HG03469 (cell line): ENCODE data around the gene STT3B.

ENCODE experiments used
- ATAC-seq: cut with Tn5 transposase; IDR thresholded peaks from one replicate; pipeline ENCODE4 v1.9.1; 2021; ENCODE audit warnings: mild to moderate bottlenecking, moderate library complexity, moderate number of reproducible peaks; ENCODE audit not compliant: unreplicated experiment

Gene STT3B

DNA sequence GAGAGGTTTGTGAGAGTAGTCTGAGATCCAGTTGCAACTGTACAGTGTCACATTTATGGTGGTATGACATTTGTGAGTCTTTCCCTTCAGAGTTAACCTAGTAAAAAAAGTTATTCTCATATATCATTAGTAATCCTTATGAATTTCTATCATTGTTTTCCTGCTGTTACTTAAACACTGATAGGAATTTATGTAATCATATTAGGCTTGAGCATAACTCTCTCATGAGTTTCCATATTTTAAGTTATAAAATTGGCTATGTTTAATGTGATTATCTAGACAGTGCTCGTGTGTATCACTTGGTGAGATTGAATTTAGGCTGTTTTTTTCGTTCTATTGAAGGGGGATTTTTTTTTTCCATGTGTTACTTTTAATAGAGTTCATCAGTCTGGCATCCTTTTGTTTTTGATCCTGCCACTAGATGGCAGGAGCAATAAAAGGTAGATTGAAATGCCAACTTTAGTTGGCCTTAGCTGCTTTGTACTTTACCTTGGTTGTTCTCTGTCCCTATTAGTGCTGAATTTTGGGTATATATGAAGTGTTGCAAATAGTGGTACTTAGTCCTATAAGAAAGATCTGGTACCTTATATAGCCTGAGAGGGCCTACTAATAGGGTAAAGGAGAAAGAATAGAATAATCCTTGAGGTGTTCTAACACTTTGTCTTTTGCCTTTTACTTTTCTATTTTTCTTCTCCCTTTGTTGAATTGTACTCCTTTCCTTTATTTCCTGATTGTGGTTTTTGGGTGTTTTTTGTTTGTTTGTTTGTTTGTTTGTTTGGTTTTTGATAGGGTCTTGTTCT is 17.9 kb downstream of the STT3B start:
- no peak for ATAC-seq

DNA sequence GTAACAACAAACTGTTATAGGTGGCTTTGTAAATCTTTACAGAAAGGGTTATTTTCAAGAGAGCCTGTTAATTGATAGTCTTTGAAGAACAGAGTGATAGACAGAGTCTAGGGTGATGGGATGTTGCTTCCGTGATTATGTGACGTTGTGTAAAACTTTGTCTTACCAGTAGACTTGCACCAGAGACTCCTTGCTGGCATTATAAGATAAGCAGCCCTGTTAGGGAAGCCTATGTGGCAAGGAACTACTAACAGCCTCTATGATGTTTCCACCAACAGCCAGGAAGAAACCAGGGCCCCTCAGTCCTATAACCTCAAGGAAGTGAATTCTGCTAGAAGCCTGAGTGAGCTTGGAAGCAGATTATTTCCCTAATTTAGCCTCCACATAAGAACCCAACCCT is 18.9 kb downstream of the STT3B start:
- ATAC-seq: no peak

DNA sequence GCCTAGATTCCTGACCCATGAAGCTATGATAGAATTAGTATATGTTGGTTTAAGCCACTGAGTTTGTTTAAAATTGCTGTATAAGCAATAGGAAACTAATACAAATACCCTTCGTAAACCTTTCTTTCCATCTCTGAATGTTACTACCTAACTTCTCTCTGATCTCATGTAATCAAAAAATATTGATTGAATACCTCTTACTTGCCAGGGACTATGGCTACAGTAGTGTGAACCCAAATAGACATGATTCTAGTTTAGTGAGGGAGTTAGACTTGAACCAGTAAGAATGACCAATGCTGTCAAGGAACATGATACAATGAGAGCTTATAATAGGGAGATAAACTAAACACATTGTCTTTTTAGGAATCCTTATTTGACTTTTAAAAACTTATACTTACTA is 19.4 kb downstream of the STT3B start:
- no peak for ATAC-seq

DNA sequence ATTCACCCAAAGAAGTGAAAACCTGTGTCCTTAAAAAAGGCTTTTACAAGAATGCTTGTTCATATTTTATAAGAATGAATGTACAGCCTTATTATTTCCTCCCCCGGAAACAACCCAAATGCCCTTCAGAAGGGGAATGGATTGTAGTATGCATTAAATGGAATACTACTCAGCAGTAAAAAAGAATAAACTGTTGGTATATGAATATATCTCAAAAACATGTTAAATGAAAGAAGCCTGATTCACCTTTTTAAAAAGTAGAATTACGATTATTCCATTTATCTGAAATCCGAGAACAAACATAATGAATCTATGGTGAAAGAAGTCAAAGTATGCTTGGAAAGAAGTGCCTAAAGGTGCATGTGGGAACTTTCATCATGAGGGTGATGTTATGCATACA is 20.5 kb downstream of the STT3B start:
- ATAC-seq: no peak

DNA sequence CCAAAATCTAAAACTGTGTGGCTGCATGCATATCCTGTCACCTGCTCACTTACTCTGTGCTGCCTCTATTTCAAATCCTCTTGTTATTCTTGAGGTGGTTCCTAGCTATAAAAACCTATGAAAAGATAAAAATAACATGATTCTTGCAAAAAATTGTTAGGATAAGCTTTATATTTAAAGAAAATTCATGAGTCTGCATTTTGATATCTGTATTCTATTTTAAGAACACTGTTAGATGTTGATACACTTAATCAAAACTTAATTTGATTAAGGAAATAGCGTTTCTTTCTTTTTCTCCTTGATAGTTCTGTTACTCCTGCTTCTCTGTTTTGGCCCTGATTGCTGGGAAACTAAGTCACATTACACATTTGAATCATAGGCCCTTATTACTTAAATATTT is 22.5 kb downstream of the STT3B start:
- no peak for ATAC-seq

DNA sequence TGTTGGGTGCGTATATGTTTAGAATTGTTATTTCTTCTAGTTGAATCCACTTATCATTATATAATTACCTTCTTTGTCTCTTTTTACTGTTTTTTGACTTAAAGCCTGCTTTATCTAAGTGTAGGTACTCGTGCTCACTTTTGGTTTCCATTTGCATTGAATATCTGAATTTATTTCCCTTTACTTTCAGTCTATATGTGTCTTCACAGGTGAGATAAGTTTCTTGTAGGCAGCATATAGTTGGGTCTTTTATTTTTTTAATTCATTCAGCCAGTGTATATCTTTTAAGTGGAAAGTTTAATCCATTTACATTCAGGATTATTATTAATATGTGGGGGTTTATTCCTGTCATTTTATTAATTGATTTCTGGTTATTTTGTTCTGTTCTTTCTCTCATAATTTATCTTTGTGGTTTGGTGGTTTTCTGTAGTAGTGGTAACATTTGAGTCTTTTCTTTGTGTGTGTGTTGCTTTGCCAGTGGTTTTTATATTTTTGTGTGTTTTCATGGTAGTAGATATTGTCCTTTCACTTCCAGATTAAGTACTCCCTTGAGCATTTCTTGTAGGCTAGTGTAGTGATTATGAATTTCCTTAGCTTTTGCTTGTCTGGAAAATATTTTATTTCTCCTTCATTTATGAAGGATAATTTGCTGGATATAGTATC is 27.3 kb downstream of the STT3B start:
- no peak for ATAC-seq

DNA sequence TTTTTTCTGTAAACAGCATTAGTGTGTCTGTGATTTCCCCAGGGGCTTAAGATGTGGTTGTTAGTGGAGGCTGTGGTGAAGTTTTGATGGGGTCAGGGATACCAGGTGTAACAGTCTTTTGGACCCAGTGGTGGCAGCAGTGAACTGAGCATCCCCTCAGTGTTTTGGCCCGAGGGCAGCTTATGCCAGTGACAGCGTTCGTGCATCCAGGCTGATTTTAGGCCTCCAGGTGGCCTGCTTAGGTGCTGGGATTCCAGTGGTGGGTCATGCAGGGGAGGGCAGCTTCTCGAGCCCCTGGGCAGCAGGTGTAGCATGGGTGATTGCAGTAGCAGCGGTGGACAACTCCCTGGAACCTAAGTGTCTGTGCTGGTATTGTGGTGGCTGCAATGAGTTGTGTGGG is 29.2 kb downstream of the STT3B start:
- ATAC-seq: no peak

DNA sequence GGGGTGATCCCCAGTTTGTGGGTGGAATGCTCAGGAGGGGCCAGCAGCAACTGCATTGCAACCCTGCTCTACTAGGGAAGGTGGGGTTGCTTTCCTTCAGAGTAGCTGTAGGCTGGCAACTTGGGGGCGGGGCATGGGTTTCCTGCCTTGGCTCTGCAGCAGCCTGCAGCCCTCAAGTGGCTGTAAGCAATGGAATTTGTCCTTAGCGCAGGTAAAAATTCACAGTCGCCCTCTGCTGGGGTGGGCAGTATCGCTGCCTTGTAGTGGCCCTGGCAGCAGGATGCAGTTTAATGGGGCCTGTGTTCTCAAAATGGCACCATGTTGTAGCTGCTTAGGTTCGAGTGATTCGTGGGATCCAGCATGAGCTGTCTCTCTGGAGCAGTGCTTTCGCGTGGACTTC is 29.8 kb downstream of the STT3B start:
- ATAC-seq: no peak

DNA sequence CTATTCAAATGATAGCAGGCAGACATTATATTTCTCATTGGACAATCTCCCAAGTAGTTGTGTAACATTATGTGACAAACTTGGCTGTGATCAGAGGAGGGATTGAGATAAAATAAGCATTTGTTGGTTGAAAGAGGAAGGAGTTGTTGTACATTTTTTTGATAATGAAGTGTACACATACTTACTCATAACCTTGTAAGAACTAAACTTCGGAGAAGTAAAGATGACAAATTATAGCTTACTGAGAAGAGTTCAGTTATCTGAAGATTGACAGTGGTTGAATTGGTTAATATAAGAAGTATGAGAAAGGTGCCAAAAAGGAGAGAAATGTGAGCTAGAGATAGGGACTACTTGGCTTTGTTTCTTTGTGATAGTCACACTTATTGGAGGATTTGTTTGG is 32.6 kb downstream of the STT3B start:
- no peak for ATAC-seq

DNA sequence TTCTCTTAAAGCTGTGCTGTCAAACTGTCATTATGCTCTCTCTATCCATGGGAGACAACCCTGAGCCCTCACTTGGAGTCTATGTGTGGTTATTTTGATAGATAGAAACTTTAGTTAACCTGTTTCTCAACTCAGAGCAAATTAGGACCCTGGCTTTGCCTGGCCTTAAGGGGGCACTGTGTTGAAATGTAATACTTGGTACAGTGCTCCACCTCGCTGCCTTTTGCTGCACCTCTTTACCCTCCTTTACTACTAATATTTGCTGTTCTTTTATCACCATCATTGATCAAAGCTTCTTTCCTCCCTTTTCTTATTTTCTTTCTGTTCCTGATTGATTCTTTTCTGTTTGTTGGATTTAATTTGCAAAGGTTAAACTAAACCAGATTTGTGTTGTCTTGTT is 34.3 kb downstream of the STT3B start:
- ATAC-seq: no peak

DNA sequence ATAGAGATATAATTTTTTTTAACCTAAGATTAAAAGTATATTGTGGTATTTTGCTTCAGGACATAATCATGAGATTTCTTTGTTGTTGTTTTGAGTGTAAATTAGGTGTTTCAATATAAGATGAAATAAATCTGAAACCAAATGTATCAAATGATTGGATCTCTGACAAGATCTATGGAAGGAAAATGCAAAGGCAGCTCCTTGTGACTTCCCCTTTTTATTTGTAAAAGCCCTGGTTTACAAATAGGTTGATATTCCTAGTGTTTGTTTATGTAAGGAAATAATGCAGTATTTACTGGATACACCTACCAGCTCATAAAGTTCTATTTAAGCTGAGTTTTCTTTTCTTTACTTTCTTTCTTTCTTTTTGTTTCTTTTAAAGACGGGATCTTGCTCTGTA is 35.9 kb downstream of the STT3B start:
- ATAC-seq: no peak

DNA sequence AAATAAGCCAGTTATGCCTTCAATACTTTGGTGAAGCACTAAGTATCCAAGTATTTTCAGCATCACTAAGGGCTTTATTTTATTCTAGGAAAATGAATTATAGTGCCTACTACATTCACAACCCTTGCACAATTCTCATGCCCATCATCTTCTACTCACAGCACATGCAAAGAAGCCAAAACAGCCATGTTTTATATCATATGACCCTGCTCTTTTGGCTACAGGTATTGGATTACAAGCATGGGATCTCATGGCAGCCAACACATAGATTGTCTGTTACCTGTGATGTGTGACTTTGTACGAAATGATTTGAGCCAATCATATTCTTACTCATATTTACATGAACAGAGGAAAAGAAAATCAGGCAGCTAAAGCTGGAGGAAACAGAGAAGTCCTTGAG is 38.6 kb downstream of the STT3B start:
- no peak for ATAC-seq

DNA sequence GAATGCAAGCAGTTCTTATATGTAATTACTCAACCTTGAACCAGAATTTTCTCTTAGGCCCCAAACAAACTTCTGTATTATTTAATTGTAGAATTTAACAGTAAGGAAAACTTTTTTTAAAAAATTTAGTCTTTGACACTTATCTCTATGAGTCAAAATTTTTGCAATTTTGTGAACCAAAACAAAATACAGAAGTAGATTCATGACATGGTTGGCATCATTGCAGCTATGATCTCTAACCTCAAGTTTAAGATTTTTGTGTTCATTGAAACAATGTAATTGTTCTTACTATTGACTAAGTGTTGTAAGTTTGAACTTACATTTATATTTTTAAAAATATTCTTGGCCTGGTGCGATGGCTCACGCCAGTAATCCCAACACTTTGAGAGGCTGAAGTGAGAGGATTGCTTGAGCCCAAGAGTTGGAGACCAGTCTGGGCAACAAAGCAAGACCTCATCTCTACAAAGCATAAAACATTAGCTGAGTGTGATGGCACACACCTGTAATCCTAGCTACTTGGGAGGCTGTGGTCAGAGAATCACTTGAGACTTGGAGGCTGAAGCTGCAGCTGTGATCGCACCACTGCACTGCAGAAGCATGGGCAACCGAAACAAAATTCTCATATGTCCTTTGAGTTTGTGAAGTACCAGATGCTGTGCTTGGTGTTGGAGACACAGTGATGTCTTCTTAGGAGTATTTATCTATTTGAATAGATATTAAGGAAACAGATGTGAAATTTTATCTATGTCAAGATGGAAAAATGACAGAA is 39.7 kb downstream of the STT3B start:
- no peak for ATAC-seq

DNA sequence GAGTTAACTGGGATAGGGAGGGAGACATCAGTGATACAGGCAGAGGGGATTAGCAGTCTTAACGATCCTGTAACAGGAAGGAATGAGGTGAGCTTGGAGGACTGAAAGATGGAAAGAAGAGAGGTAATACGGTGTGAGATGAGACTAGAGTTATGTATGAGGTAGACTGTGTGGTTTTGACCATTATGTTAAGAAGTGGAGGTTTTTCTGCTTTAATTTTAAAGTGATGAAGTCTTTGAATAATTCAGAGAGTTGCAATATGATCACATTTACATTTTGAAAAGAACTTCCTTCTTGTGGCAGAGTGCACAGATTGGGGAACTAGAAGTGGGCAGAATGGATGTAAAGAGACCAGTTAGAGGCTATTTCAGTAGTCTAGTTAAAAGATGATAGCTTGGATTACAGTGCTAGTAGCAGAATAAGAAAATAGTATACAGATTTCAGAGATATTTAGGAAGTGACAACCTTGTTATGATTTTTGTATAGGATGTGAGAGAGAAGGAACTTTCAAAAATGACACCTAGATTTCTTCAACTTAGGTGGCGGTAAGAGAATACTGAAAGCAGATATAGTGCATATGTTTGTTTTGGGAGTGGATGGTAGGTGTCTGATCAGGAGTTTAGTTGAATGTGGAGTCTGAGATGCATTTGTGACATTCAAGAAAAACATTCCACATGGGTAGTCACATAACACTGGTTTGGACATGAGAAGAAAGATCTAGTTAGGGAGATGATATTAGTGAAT is 40.5 kb downstream of the STT3B start:
- ATAC-seq: no peak

DNA sequence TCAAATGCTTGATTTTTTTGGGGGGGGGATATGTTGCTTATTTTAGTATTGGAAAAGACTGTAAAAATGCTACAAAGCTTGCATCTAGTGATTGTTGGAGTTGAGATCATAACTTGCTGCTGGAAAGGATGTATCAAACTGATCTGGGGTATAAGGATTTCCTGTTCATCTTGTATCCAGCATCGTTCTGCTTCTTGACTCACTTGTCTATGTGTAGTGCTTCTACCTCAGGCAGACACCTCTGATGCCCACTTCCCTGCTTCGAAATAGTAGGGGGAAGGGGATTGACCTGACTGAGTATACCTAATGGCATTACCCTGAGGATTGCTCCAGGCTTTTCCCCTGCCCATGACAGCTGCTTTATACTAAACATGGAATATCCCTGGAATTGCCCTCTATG is 42.7 kb downstream of the STT3B start:
- ATAC-seq: no peak

DNA sequence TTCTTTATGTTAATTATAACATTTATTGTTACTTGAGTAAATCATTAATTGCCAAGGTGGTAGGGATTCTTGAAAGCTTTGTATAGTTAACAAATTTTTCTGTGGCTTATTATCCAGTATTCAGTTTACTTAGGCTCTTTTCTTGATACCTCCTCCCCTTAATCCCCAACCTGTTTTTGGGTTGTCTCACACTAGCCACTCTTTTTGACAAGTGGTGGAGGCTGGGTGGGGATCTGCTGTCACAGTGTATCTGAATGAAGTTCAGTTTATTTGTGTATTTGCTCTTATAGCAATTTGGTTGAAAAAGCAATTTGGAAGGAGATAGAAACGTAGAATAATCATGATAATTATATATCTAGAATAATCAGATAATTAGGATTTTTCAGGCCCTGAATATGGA is 43.8 kb downstream of the STT3B start:
- ATAC-seq: no peak

DNA sequence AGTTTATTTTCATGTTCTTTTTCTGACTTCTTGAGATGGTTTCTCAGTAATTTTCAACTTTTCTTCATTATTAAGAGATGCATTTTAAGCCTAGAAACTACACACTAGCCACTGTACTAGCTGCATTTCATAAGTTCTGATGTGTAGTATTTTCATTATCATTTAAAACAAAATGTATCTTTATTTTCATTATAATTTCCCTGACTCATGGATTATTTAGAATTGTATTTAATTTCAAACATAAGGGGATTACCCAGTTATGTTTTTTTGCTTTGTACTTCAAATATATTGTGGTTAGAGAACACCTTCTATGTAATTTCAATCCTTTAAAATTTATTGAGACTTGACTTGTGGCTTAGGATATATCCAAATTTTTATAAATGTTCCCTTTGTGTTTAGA is 44.5 kb downstream of the STT3B start:
- ATAC-seq: no peak

DNA sequence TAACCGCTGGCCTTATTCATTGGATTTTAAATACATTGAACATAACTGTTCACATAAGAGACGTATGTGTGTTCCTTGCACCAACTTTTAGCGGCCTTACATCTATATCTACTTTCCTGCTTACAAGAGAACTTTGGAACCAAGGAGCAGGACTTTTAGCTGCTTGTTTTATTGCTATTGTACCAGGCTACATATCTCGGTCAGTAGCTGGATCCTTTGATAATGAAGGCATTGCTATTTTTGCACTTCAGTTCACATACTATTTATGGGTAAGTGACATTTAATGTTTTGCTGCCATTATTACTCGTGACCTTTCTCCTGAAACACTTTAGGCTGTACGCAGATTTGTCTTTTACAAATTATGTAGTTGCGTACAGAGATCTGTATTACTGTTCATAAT is 47.1 kb downstream of the STT3B start:
- no peak for ATAC-seq

DNA sequence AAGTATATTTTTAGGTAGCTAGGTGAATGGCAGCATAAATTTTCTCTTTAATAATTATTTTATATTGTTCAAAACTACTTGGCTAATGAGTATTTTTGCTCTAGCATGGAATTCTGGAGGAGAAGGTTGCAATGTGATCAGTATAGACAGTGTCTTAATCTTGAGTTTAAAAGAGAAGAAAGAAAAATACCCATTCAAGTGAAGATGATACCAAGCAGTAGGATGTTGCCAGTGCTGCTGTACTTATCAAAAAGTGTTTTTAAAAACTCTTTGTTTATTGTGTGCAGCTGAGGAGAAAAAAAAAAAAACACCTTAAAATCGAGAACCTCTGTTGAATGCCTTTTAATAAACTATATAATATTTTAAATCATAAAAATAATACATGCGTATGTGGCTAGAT is 47.9 kb downstream of the STT3B start:
- no peak for ATAC-seq

DNA sequence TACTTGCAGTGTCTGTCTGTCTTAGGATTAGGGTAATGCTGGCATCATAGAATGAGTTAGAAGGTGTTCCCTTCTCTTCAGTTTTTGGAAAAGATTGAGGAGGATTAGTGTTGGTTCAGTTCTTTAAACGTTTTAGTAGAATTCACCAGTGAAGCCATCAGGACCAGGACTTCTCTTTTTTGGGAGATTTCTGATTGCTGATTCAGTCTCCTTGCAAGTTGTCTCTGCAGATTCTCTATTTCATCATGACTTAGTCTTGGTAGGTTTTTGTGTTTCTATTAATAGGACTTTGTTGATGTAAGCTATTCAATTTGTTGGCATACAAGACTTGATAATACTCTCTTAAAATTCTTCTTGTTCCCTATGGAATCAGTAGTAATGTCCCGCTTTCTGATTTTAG is 48.9 kb downstream of the STT3B start:
- no peak for ATAC-seq

DNA sequence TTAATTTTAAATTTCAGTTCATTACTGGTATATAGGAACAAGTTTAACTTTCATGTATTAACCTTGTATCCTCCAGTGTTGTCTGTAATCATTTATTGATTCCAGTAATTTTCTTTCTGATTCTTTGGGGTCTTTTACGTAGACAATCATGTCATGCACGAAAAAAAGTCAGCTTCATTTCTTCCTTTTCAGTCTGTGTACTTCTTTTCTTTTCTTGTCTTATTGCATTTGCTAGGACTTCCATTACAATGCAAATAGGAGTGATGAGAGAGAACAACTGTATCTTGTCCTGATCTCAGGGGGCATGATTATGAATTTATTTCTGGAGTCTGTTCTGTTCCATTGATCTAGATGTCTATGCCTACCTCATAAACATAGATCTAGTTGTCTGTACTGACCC is 56.5 kb downstream of the STT3B start:
- ATAC-seq: no peak
